Measurements from ENCODE around the gene TEX53. TPM values are rescaled to one million over a fixed set of nuclear protein-coding genes. Genes with fewer than 3 reads are reported as not detected.

Gene TEX53
- total and polyA plus RNA-seq, 10 of the 15 experiments (the other 5 are each of a cell fraction or from before 2014, with no cell fraction given) = not detected

DNA sequence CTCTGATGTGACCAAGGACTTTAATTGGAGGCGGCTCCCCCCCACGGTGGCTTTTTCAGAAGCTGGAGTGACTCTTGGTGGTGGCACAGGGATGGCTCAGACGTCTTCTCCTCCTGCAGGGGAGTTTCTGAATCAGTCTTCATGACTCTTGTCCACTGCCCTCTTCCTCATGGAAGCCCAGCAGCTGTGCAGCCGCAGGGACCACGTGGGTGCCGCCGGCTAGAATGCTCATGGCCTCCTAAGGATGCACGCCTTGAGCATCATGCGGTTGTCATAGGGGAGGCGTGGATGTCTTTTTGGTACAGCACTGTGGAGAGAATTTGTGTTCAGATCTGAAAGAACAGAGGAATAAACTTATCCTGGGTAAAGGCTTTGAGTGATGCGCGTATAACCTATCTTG lies 1.3 kb downstream of the TEX53 start:
- Histone ChIP-seq H3K36me3 (ENCODE audit: control insufficient read depth in 2 of 2, insufficient read depth in 2 of 2, low read length in 1 of 2) (no peaks in the 10 kb centered on the region), H3K4me3 (no peak overlapping the region), H3K9ac (ENCODE audit: control insufficient read depth, insufficient read depth, low read length) (no peak overlapping the region), H2AFZ (ENCODE audit: control insufficient read depth, low read depth, low read length) (no peak overlapping the region), H3K27me3 (replicated peaks in 1 of 2; ENCODE audit: control insufficient read depth in 2 of 2, insufficient read depth in 2 of 2, low read length in 1 of 2) (no peaks in the 10 kb centered on the region), H3K27ac (ENCODE audit: control insufficient read depth, insufficient read depth) (no peak overlapping the region), H3K79me2 (ENCODE audit: control insufficient read depth, insufficient read depth, low read length) (no peaks in the 10 kb centered on the region), H3K9me3 (replicated peaks; ENCODE audit: control insufficient read depth, insufficient read depth, low read length) (no peaks in the 10 kb centered on the region), H3K4me2 (ENCODE audit: control insufficient read depth, insufficient read depth) (no peak overlapping the region), H4K20me1 (ENCODE audit: control insufficient read depth, insufficient read depth) (no peaks in the 10 kb centered on the region), H3K4me1 (ENCODE audit: control insufficient read depth, insufficient read depth, low read length) (peaks cover 7% of the 10 kb centered on the region)
- ATAC-seq (no peak), DNase-seq (ENCODE audit: low read depth, low spot score) (no peak), FAIRE-seq (no peak)
- ChIA-PET CTCF (interaction anchor here (6.9 to 7.3 kb wide), 2 partner anchors 66 to 249 kb away, joined by 115 to 277 read pairs; partner anchors contain the start of gene ATP6V1G1), SMC1A (ENCODE audit: uncharacterized antibody, unreplicated experiment) (interaction anchor here (0.7 kb wide), 1 partner anchor 148 kb away, joined by 3 read pairs; no protein-coding TSS in a partner anchor), POLR2A (interaction anchor here (0.9 kb wide), 1 partner anchor 242 kb away, joined by 3 read pairs; no protein-coding TSS in a partner anchor), RAD21 (ENCODE audit: unreplicated experiment) (interaction anchor here (5.0 kb wide), 1 partner anchor 64 kb away, joined by 18 read pairs; no protein-coding TSS in a partner anchor)
- in situ Hi-C loops (cut with MboI) = no loop called here
- intact Hi-C loops (cut with micrococcal nuclease; ENCODE audit: unreplicated experiment) = no loop called here
- TF ChIP-seq MYC (IDR thresholded peaks at IDR 0.05; ENCODE audit: insufficient read depth, insufficient read length, insufficient replicate concordance, low read length, severe bottlenecking) (no peak), BRCA1 (IDR thresholded peaks at IDR 0.05; ENCODE audit: low read depth, low read length) (no peak)
- TF ChIP-seq, protein P1, sequence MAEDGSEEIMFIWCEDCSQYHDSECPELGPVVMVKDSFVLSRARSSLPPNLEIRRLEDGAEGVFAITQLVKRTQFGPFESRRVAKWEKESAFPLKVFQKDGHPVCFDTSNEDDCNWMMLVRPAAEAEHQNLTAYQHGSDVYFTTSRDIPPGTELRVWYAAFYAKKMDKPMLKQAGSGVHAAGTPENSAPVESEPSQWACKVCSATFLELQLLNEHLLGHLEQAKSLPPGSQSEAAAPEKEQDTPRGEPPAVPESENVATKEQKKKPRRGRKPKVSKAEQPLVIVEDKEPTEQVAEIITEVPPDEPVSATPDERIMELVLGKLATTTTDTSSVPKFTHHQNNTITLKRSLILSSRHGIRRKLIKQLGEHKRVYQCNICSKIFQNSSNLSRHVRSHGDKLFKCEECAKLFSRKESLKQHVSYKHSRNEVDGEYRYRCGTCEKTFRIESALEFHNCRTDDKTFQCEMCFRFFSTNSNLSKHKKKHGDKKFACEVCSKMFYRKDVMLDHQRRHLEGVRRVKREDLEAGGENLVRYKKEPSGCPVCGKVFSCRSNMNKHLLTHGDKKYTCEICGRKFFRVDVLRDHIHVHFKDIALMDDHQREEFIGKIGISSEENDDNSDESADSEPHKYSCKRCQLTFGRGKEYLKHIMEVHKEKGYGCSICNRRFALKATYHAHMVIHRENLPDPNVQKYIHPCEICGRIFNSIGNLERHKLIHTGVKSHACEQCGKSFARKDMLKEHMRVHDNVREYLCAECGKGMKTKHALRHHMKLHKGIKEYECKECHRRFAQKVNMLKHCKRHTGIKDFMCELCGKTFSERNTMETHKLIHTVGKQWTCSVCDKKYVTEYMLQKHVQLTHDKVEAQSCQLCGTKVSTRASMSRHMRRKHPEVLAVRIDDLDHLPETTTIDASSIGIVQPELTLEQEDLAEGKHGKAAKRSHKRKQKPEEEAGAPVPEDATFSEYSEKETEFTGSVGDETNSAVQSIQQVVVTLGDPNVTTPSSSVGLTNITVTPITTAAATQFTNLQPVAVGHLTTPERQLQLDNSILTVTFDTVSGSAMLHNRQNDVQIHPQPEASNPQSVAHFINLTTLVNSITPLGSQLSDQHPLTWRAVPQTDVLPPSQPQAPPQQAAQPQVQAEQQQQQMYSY (CRISPR knock-in tag; IDR thresholded peaks at IDR 0.05) = no peak
- no TSS peak for BruUV-seq (replicated peaks)
- WGBS (ENCODE audit: insufficient coverage, insufficient replicate concordance, low lambda C conversion rate, missing lambda C conversion rate) = 71% methylated on average over 12 of the region's 12 CpGs

Data from GM12878 (cell line).